Adrenal gland (tissue), 12 donors: Measurements from ENCODE around the gene PLIN5. TPM values are rescaled to one million over a fixed set of nuclear protein-coding genes. Genes with fewer than 3 reads are reported as not detected.
A peak's percentile ranks its signal among the peaks of the same experiment; 100 is the strongest.
"Not testable (repeated sequence)": the region's sequence is repeated elsewhere in the genome, so short reads cannot be mapped to it uniquely, and the experiment has no call there.

Experiments used
- DNase-seq, 7 donors: peaks; one replicate each; pipeline ENCODE4 v3.0.0-alpha.2; 2019 to 2020
- H3K27ac ChIP-seq, 5 donors: fragments of 200-600 bp; sonication (generic) in 4 of 5; 1 replicate in 3 of 5; 2 replicates in 2 of 5; pipeline versions ENCODE4 v1.5.1 to v1.8.0; 2016 to 2020; ENCODE audit warnings: mild to moderate bottlenecking in 1 of 5
- H3K27me3 ChIP-seq: fragments of 200-600 bp; 2 replicates; pipeline ENCODE4 v1.8.0; 2021
- H3K36me3 ChIP-seq, 2 donors: fragments of 200-600 bp; replicated peaks in 1 of 2; 1 replicate in 1 of 2; 2 replicates in 1 of 2; pipeline versions ENCODE4 v1.5.1 to v1.8.0; 2018 to 2022
- H3K4me1 ChIP-seq, 2 donors: fragments of 200-600 bp; replicated peaks in 1 of 2; 1 replicate in 1 of 2; 2 replicates in 1 of 2; pipeline versions ENCODE4 v1.5.1 to v1.8.0; 2018 to 2021
- H3K4me3 ChIP-seq, 4 donors: fragments of 200-600 bp; sonication (generic) in 3 of 4; one replicate each; pipeline ENCODE4 v1.5.1; 2016 to 2018
- H3K9me3 ChIP-seq, 3 donors: fragments of 200-600 bp; sonication (generic) in 1 of 3; replicated peaks in 1 of 3; 1 replicate in 2 of 3; 2 replicates in 1 of 3; pipeline versions ENCODE4 v1.5.1 to v1.8.0; 2016 to 2021
- CTCF ChIP-seq, 6 experiments: fragments of 450-650 bp in 4 of 6; fragments of 200-600 bp in 2 of 6; sonication (generic) in 1 of 6; IDR thresholded peaks; 1 replicate in 5 of 6; 2 replicates in 1 of 6; pipeline versions ENCODE4 v1.5.1 to v1.8.0; 2016 to 2021; ENCODE audit warnings: antibody characterized with exemption in 6 of 6, mild to moderate bottlenecking in 2 of 6, moderate library complexity in 1 of 6
- POLR2A ChIP-seq, 2 donors: fragments of 450-650 bp; IDR thresholded peaks; one replicate each; pipeline ENCODE4 v1.6.1; 2017; ENCODE audit warnings: antibody characterized with exemption in 2 of 2, mild to moderate bottlenecking in 2 of 2, moderate library complexity in 1 of 2
- WGBS, 4 donors: extraction: QIAGEN DNeasy Blood & Tissue Kit in 2 of 4; methylation state at CpG; one replicate each; pipeline versions ENCODE4 v1.1.5 to v1.1.7; 2013 to 2017; 5-methylcytosine and 5-hydroxymethylcytosine counted together
- intact Hi-C, 2 donors: fragments of 100-400 bp; cut with DNase I; formaldehyde crosslinking; loops; one replicate each; pipeline versions ENCODE4 v1.14.1 to v1.15.0; 2022 to 2023
- polyA plus RNA-seq, 3 donors: library from polyadenylated mRNA; stranded (reverse); fragments of 200-250 nt in 2 of 3; fragments of 350-450 nt in 1 of 3; fragmentation: Illumina TruSeq in 1 of 3; extraction: RNeasy Lipid Tissue Mini Kit (QIAGEN cat#74804) in 1 of 3; gene quantifications; one replicate each; pipeline ENCODE4 v1.2.3, GENCODE V29; 2013 to 2014
- total RNA-seq, 9 donors: library from RNA; depleted of rRNA in 4 of 9; stranded (reverse); fragments of >200 nt in 4 of 9; fragments of 120-200 nt in 1 of 9; fragmentation: NEBNext Ultra II Directional in 1 of 9; extraction: Animal tissue kit (Norgen Biotek cat#: 25700) in 1 of 9; gene quantifications; one replicate each; pipeline versions ENCODE4 v1.1.0 to v1.2.4, GENCODE V29; 2013 to 2023
- donor health status: healthy with polysubstance abuse.
- donor health status: Bipolar disorder and iron deficiency.
- donor health status: DM: yes; HTN: yes; CAD: no.
- donor health status: DM: no; HTN: no; CAD: no.
- donor health status: DM: no; HTN: no; CAD: no.
- donor health status: DM: yes; HTN: yes; CAD: no.

The PLIN5 gene
- total and polyA plus RNA-seq, 12 donors, result 0.57 to 47.6 (median 7.2) TPM

- Histone ChIP-seq H3K27me3 (no peaks in the 10 kb centered on the region), H3K36me3 (peaks cover 0 to 27% of the 10 kb centered on the region in 2 donors), H3K4me1 (no peaks in the 10 kb centered on the region), H3K4me3 (no peak overlapping the region), H3K27ac (no peak overlapping the region), H3K9me3 (no peaks in the 10 kb centered on the region)
- TF ChIP-seq CTCF (IDR thresholded peaks at IDR 0.05) (peak in 1 of 6 experiments; percentile 25), POLR2A (IDR thresholded peaks at IDR 0.05) (no peak)
- DNase-seq, result peak in 6 of 7 donors; percentile 59 to 74 (median 68)
- intact Hi-C loops, result no loop called here
- 61 to 65% (median 62%) methylated on average over 16 to 32 of the region's 32 CpGs for WGBS, 4 donors
Measured at GRCh38 chr19:4547303-4548237, 12.5 kb upstream of the PLIN5 start.

DNA sequence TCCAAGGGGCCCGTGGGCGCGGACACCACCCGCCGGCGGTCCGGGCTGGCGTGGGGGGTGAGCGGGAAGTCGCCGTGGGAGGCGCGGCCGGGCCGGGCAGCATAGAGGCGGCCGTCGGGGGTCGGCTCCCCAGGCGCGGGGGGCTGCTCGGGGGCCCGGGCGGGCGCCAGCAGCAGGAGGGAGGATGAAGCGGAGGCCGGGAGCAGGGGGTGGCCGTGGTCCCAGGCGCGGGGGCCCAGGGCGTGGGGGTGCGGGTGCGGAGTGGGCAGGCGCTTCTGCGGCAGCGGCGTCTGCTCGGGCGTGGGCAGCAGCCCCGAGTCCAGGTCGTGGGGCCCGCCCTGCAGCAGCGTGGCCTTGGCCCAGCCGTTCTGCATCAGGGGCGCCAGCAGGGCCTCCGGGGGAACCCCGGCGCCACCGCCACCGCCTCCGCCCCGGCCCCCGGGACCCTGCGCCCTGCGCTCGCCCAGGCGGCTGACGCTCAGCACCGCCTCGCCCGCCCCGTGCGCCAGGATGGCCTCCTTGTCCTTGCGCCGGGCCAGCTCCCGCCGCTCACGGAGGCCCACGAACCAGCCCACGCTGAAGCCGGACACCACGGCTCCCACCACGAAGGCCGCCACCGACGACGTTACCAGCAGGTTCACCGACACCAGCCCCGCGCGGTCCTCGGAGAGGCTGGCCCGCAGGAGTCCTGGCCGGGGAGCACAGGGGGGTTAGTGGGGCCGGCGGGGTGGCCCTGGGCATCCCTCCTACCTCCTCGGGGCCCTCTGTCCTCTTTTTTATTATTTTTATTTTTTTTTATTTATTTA, 9.0 kb upstream of the PLIN5 start:
- H3K9me3 ChIP-seq, result peaks cover 0 to 4% (median 0%) of the 10 kb centered on the region in 3 donors
- TF ChIP-seq CTCF (IDR thresholded peaks at IDR 0.05) (no peak), POLR2A (IDR thresholded peaks at IDR 0.05) (no peak)
- no peak overlapping the region for H3K27ac ChIP-seq
- 89 to 96% (median 91%) methylated on average over 32 to 81 of the region's 87 CpGs for WGBS, 4 donors
- intact Hi-C loops, result no loop called here
- H3K27me3 ChIP-seq, result no peaks in the 10 kb centered on the region
- DNase-seq, result peak in 1 of 7 donors; percentile 9
- H3K4me1 ChIP-seq, result peaks cover 0 to 19% of the 10 kb centered on the region in 2 donors
- H3K4me3 ChIP-seq, result no peak overlapping the region
- H3K36me3 ChIP-seq, result peaks cover 0 to 3% of the 10 kb centered on the region in 2 donors

- no peaks in the 10 kb centered on the region for H3K36me3 ChIP-seq
- no peak overlapping the region for H3K4me3 ChIP-seq
- WGBS, 4 donors, result 71 to 95% (median 76%) methylated on average over 10 to 77 of the region's 77 CpGs
- peak in 1 of 7 donors; percentile 11 for DNase-seq
- H3K9me3 ChIP-seq, result peaks cover 0 to 4% (median 0%) of the 10 kb centered on the region in 3 donors
- no peaks in the 10 kb centered on the region for H3K27me3 ChIP-seq
- peaks cover 0 to 19% of the 10 kb centered on the region in 2 donors for H3K4me1 ChIP-seq
- intact Hi-C loops, result no loop called here
- TF ChIP-seq CTCF (IDR thresholded peaks at IDR 0.05), result no peak
- TF ChIP-seq POLR2A (IDR thresholded peaks at IDR 0.05), result no peak
- no peak overlapping the region for H3K27ac ChIP-seq
Measured at GRCh38 chr19:4542896-4543841, 8.1 kb upstream of the PLIN5 start.

DNA sequence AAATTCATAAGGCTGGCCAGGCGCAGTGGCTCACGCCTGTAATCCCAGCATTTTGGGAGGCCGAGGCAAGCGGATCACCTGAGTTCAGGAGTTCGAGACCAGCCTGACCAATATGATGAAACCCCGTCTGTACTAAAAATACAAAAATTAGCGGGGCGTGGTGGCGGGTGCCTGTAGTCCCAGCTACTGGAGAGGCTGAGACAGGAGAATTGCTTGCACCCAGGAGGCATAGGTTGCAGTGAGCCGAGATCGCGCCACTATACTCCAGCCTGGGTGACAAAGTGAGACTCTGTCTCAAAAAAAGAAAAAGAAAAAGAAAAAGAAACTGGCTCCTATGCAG, 6.8 kb upstream of the PLIN5 start:
- H3K27me3 ChIP-seq, H3K27ac ChIP-seq, H3K4me3 ChIP-seq, H3K36me3 ChIP-seq, intact Hi-C loops, H3K9me3 ChIP-seq: not testable (repeated sequence)
- peak in 1 of 7 donors; percentile 4 for DNase-seq
- H3K4me1 ChIP-seq, result peaks cover 0 to 19% of the 10 kb centered on the region in 2 donors
- 77 to 88% (median 85%) methylated on average over 12 of the region's 12 CpGs for WGBS, 4 donors
